Colonic mucosa (tissue), 4 donors: ENCODE measurements around the gene TTC24. TPM values are rescaled to one million over a fixed set of nuclear protein-coding genes. Genes with fewer than 3 reads are reported as not detected.

Experiments
- DNase-seq: peaks from one replicate; pipeline ENCODE4 v3.0.0-alpha.2; 2020
- H3K27ac ChIP-seq: fragments of 200-600 bp; one replicate; pipeline ENCODE4 v1.8.0; 2021
- H3K27me3 ChIP-seq: fragments of 200-600 bp; one replicate; pipeline ENCODE4 v1.8.0; 2021
- H3K36me3 ChIP-seq: fragments of 200-600 bp; one replicate; pipeline ENCODE4 v1.8.0; 2021
- H3K4me1 ChIP-seq: fragments of 200-600 bp; one replicate; pipeline ENCODE4 v1.8.0; 2021; ENCODE audit warnings: mild to moderate bottlenecking
- H3K4me3 ChIP-seq: fragments of 200-600 bp; one replicate; pipeline ENCODE4 v1.8.0; 2021
- H3K9ac ChIP-seq, 2 donors: one replicate each; pipeline ENCODE4 v1.7.0; 2013; ENCODE audit warnings: control low read depth in 2 of 2, low read depth in 2 of 2, low read length in 2 of 2
- H3K9me3 ChIP-seq: fragments of 200-600 bp; one replicate; pipeline ENCODE4 v1.8.0; 2021
- CTCF ChIP-seq: fragments of 200-600 bp; IDR thresholded peaks from one replicate; pipeline ENCODE4 v1.8.0; 2022; ENCODE audit warnings: antibody characterized with exemption, mild to moderate bottlenecking
- intact Hi-C: fragments of 100-400 bp; cut with DNase I; formaldehyde crosslinking; loops from one replicate; pipeline ENCODE4 v1.14.1; 2022
- total RNA-seq, 2 donors: library from RNA; stranded (reverse); fragmentation: NEBNext Ultra II Directional in 1 of 2; extraction: Animal tissue kit (Norgen Biotek cat#: 25700) in 1 of 2; gene quantifications; one replicate each; pipeline ENCODE4 v1.2.1, GENCODE V29; 2021
- donor health status: healthy.
- donor health status: DM: no; HTN: no; CAD: no.
- donor health status: DM: no; HTN: no; CAD: no.

TTC24 gene
- total RNA-seq, 2 donors from 2014 or later = not detected

GRCh38 chr1:156632355-156632754 lies 52.8 kb downstream of the TTC24 start:
- DNase-seq = no peak
- Histone ChIP-seq H3K4me3 (no peak overlapping the region), H3K27ac (no peak overlapping the region), H3K36me3 (no peaks in the 10 kb centered on the region), H3K9ac (no peak overlapping the region), H3K4me1 (no peaks in the 10 kb centered on the region), H3K27me3 (no peaks in the 10 kb centered on the region), H3K9me3 (no peaks in the 10 kb centered on the region)
- TF ChIP-seq CTCF = no peak
- intact Hi-C loops = no loop called here

Other genes starting within 250 kb of the TTC24 start
- 100 to 1,000 TPM; 125 to 294 TPM for gene CCT3, start 241.4 kb upstream of the TTC24 start, total RNA-seq
- not detected for gene TSACC, start 241.2 kb upstream of the TTC24 start, total RNA-seq
- under 1 TPM in 1 of 2 donors, not detected in 1; 0.12 TPM for gene RHBG, start 210.5 kb upstream of the TTC24 start, total RNA-seq
- 10 to 100 TPM; 32.3 to 49.9 TPM for gene MEF2D, start 78.9 kb upstream of the TTC24 start, total RNA-seq
- 10 to 100 TPM; 13.6 to 57.9 TPM for gene IQGAP3, start 7.2 kb upstream of the TTC24 start, total RNA-seq
- 10 to 100 TPM; 68.4 to 99.8 TPM for gene NAXE, start 12.1 kb downstream of the TTC24 start, total RNA-seq
- 10 to 100 TPM; 12.3 to 31.3 TPM for gene GPATCH4, start 21.8 kb downstream of the TTC24 start, total RNA-seq
- gene HAPLN2, start 39.7 kb downstream of the TTC24 start, total RNA-seq = under 1 TPM in 1 of 2 donors, not detected in 1; 0.96 TPM
- under 1 TPM in 1 of 2 donors, not detected in 1; 0.37 TPM for gene BCAN, start 62.4 kb downstream of the TTC24 start, total RNA-seq
- gene NES, start 97.7 kb downstream of the TTC24 start, total RNA-seq = 1 to 10 TPM; 5.3 to 8.1 TPM
- 1 to 10 TPM; 1.2 to 1.4 TPM for gene CRABP2, start 125.9 kb downstream of the TTC24 start, total RNA-seq
- 10 to 100 TPM; 31.3 to 51.9 TPM for gene METTL25B, start 148.7 kb downstream of the TTC24 start, total RNA-seq
- gene ISG20L2, start 149.0 kb downstream of the TTC24 start, total RNA-seq = 10 to 100 TPM; 23.4 to 30.0 TPM
- 10 to 100 TPM; 39.1 to 86.7 TPM for gene MRPL24, start 161.4 kb downstream of the TTC24 start, total RNA-seq
- gene HDGF, start 172.0 kb downstream of the TTC24 start, total RNA-seq = 100 to 1,000 TPM; 215 to 438 TPM
- 10 to 100 TPM; 57.1 to 58.7 TPM for gene PRCC, start 187.8 kb downstream of the TTC24 start, total RNA-seq
- 1 to 10 TPM; 1.9 to 3.1 TPM for gene SH2D2A, start 237.1 kb downstream of the TTC24 start, total RNA-seq